ENCODE data around the gene LIPG.

LIPG gene

GRCh38 chr18:49645196-49645595 is 83.3 kb downstream of the LIPG start:
- Histone ChIP-seq H3K9ac (ENCODE audit: low read depth, low read length) (no peak overlapping the region), H3K4me1 (ENCODE audit: insufficient read depth, low read length) (peaks cover 5% of the 10 kb centered on the region; the same call in 1 of the 2 replicates), H3K36me3 (ENCODE audit: insufficient read depth, low read length) (no peaks in the 10 kb centered on the region), H3K4me3 (ENCODE audit: low read length) (no peak overlapping the region), H3K27me3 (ENCODE audit: insufficient read depth, low read length) (no peaks in the 10 kb centered on the region), H3K9me3 (ENCODE audit: insufficient read depth, low read depth, low read length) (no peaks in the 10 kb centered on the region), H3K27ac (ENCODE audit: low read depth, low read length) (no peak overlapping the region)
- WGBS, result 89% methylated on average over 3 of the region's 3 CpGs

DNA sequence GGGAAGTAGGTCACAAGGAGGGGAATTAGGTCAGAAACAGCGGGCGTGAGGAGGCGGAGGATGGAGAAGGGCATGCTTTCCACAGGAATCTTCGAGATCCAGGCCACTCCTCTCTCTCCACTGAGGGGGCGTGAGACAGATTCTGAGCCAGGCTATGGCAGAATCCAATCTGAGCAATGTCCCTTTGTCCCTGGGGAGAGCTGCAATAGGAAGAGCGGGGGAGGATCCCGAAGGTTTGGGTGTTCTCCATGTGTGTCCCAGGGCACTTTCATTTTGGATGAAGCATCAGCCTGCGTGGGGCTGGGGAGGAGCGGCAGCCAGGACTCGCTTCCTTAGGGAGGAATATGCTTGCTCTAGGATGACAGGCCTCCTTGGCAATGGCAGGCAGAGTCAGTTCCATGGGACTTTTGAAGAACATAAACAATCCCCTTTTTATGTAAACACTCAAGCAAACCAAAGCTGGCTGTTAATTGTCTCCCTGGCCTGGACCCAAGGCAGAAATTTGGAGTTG is 84.0 kb downstream of the LIPG start:
- Histone ChIP-seq H3K4me3 (ENCODE audit: low read length) (no peak overlapping the region), H3K36me3 (ENCODE audit: insufficient read depth, low read length) (no peaks in the 10 kb centered on the region), H3K27me3 (ENCODE audit: insufficient read depth, low read length) (no peaks in the 10 kb centered on the region), H3K4me1 (ENCODE audit: insufficient read depth, low read length) (peaks cover 5% of the 10 kb centered on the region; the same call in 1 of the 2 replicates), H3K9ac (ENCODE audit: low read depth, low read length) (no peak overlapping the region), H3K9me3 (ENCODE audit: insufficient read depth, low read depth, low read length) (no peaks in the 10 kb centered on the region), H3K27ac (ENCODE audit: low read depth, low read length) (no peak overlapping the region)
- 78% methylated on average over 10 of the region's 10 CpGs for WGBS

GRCh38 chr18:49646873-49647272 is 85.0 kb downstream of the LIPG start:
- H3K9ac ChIP-seq (ENCODE audit: low read depth, low read length), result no peak overlapping the region
- 91% methylated on average over 3 of the region's 3 CpGs for WGBS
- H3K27me3 ChIP-seq (ENCODE audit: insufficient read depth, low read length), result no peaks in the 10 kb centered on the region
- H3K27ac ChIP-seq (ENCODE audit: low read depth, low read length), result no peak overlapping the region
- peaks cover 5% of the 10 kb centered on the region; the same call in 1 of the 2 replicates for H3K4me1 ChIP-seq (ENCODE audit: insufficient read depth, low read length)
- H3K36me3 ChIP-seq (ENCODE audit: insufficient read depth, low read length), result no peaks in the 10 kb centered on the region
- H3K4me3 ChIP-seq (ENCODE audit: low read length), result no peak overlapping the region
- H3K9me3 ChIP-seq (ENCODE audit: insufficient read depth, low read depth, low read length), result no peaks in the 10 kb centered on the region

- WGBS, result 87% methylated on average over 7 of the region's 8 CpGs
- Histone ChIP-seq H3K9me3 (ENCODE audit: insufficient read depth, low read depth, low read length) (no peaks in the 10 kb centered on the region), H3K27ac (ENCODE audit: low read depth, low read length) (no peak overlapping the region), H3K4me3 (ENCODE audit: low read length) (no peak overlapping the region), H3K36me3 (ENCODE audit: insufficient read depth, low read length) (no peaks in the 10 kb centered on the region), H3K27me3 (ENCODE audit: insufficient read depth, low read length) (no peaks in the 10 kb centered on the region), H3K9ac (ENCODE audit: low read depth, low read length) (no peak overlapping the region), H3K4me1 (ENCODE audit: insufficient read depth, low read length) (peaks cover 6% of the 10 kb centered on the region; the same call in 1 of the 2 replicates)
Measured at GRCh38 chr18:49647496-49648168, 85.8 kb downstream of the LIPG start.

GRCh38 chr18:49648326-49648725 is 86.5 kb downstream of the LIPG start:
- Histone ChIP-seq H3K9ac (ENCODE audit: low read depth, low read length) (no peak overlapping the region), H3K9me3 (ENCODE audit: insufficient read depth, low read depth, low read length) (no peaks in the 10 kb centered on the region), H3K4me3 (ENCODE audit: low read length) (no peak overlapping the region), H3K4me1 (ENCODE audit: insufficient read depth, low read length) (peaks cover 12% of the 10 kb centered on the region), H3K27me3 (ENCODE audit: insufficient read depth, low read length) (no peaks in the 10 kb centered on the region), H3K36me3 (ENCODE audit: insufficient read depth, low read length) (no peaks in the 10 kb centered on the region), H3K27ac (ENCODE audit: low read depth, low read length) (no peak overlapping the region)
- 85% methylated on average over 5 of the region's 5 CpGs for WGBS
